K562 (cell line): ENCODE results near the gene PGM3. TPM values are rescaled to one million over a fixed set of nuclear protein-coding genes. Genes with fewer than 3 reads are reported as not detected.
A peak's percentile ranks its signal among the peaks of the same experiment; 100 is the strongest.

Experiments
- CEBPG ChIP-seq, 3 experiments: fragments of 200-800 bp in 1 of 3; sonication (Bioruptor generic) in 1 of 3; sonication (generic) in 1 of 3; formaldehyde crosslinking in 1 of 3; IDR thresholded peaks in 2 of 3; conservative IDR thresholded peaks in 1 of 3; 2 replicates each; pipeline versions ENCODE4 v1.6.1 to v1.8.0; 2016 to 2022; ENCODE audit warnings: missing compliant biosample characterization in 2 of 3, missing genetic modification characterization in 2 of 3, mild to moderate bottlenecking in 1 of 3, missing genetic modification reagents in 1 of 3
- GATAD2B ChIP-seq: fragments of 450-650 bp; IDR thresholded peaks from 2 replicates; pipeline ENCODE4 v1.6.1; 2017; ENCODE audit warnings: mild to moderate bottlenecking, borderline replicate concordance
- HDAC2 ChIP-seq: fragments of 450-650 bp; IDR thresholded peaks from 2 replicates; pipeline ENCODE4 v1.6.1; 2016; ENCODE audit warnings: mild to moderate bottlenecking
- HNRNPH1 ChIP-seq: fragments of 200-400 bp; formaldehyde crosslinking; optimal IDR thresholded peaks from 2 replicates; pipeline ENCODE3; 2017; ENCODE audit warnings: low read depth, mild to moderate bottlenecking, low read length, moderate library complexity
- KDM5B ChIP-seq: fragments of 200-600 bp; sonication (generic); IDR thresholded peaks from 2 replicates; pipeline ENCODE4 v1.6.1; 2012; ENCODE audit warnings: low read depth, mild to moderate bottlenecking, moderate library complexity, low read length, control low read depth, inconsistent platforms; ENCODE audit not compliant: insufficient replicate concordance
- MBD2 ChIP-seq: sonication (generic); IDR thresholded peaks from 2 replicates; pipeline ENCODE4 v1.6.1; 2016; ENCODE audit warnings: low read depth, borderline replicate concordance
- MTA2 ChIP-seq: fragments of 450-650 bp; IDR thresholded peaks from 2 replicates; pipeline ENCODE4 v1.6.1; 2016; ENCODE audit warnings: low read depth
- NFIX ChIP-seq: fragments of 250-450 bp; sonication (Bioruptor Pico); IDR thresholded peaks from 2 replicates; pipeline ENCODE4 v1.4.0; 2020; ENCODE audit warnings: low read depth, mild to moderate bottlenecking, moderate library complexity
- SIN3B ChIP-seq: fragments of 450-650 bp; IDR thresholded peaks from 2 replicates; pipeline ENCODE4 v1.6.1; 2017; ENCODE audit warnings: low read depth, mild to moderate bottlenecking, moderate library complexity
- SMAD4 ChIP-seq: fragments of 250-450 bp; sonication (Bioruptor Pico); conservative IDR thresholded peaks from 2 replicates; pipeline ENCODE4 v1.8.0; 2021; ENCODE audit warnings: inconsistent platforms, mild to moderate bottlenecking, moderate library complexity
- WHSC1 ChIP-seq: IDR thresholded peaks from one replicate; pipeline ENCODE4 v1.6.1; 2012; ENCODE audit warnings: low read length, control low read depth, inconsistent platforms
- ZBTB7A ChIP-seq: IDR thresholded peaks from 2 replicates; pipeline ENCODE4 v1.6.1; 2011; ENCODE audit warnings: low read depth, mild to moderate bottlenecking, low read length, moderate library complexity, borderline replicate concordance; ENCODE audit not compliant: control insufficient read depth
- polyA plus RNA-seq, 8 experiments: library from polyadenylated mRNA; depleted of rRNA in 4 of 8; stranded (reverse) in 5 of 8; unstranded in 3 of 8; fragments of >200 nt; fragmentation: Nextera tagmentation in 2 of 8; fragmentation: Illumina TruSeq in 1 of 8; extraction: Ambion mirVana in 2 of 8; extraction: Trizol in 1 of 8; gene quantifications; 2 replicates each; pipeline versions ENCODE4 v1.2.1 to v1.2.3, GENCODE V29; 2011 to 2014; ENCODE audit warnings: inconsistent platforms in 1 of 8, missing spikeins in 1 of 8
- total RNA-seq, 7 experiments: library from RNA; depleted of rRNA in 6 of 7; stranded (reverse); fragments of >200 nt in 6 of 7; fragmentation: Illumina TruSeq in 2 of 7; extraction: Trizol in 2 of 7; gene quantifications; 2 replicates each; pipeline versions ENCODE4 v1.2.1 to v1.2.3, GENCODE V29; 2011 to 2021; ENCODE audit warnings: low replicate concordance in 1 of 7
- TF ChIP-seq, protein P1 (sequence below), 3 experiments: fragments of 200-800 bp in 1 of 3; fragments of 250-450 bp in 1 of 3; fragments of 450-650 bp in 1 of 3; sonication (Bioruptor Pico) in 1 of 3; sonication (Bioruptor generic) in 1 of 3; formaldehyde crosslinking in 1 of 3; IDR thresholded peaks; 2 replicates each; pipeline versions ENCODE4 v1.6.1 to v1.8.0; 2016 to 2022; ENCODE audit warnings: mild to moderate bottlenecking in 2 of 3, missing genetic modification characterization in 2 of 3, missing compliant biosample characterization in 1 of 3, moderate library complexity in 1 of 3
- TF ChIP-seq, protein P2 (sequence below): sonication (generic); formaldehyde crosslinking; IDR thresholded peaks from 2 replicates; pipeline ENCODE4 v1.8.1; 2022; ENCODE audit warnings: missing genetic modification reagents
- TF ChIP-seq, protein P3 (sequence below), 2 experiments: fragments of 150-350 bp in 1 of 2; IDR thresholded peaks; 2 replicates each; pipeline ENCODE4 v1.6.1; 2012 to 2016; ENCODE audit warnings: low read depth in 2 of 2, low read length in 2 of 2, mild to moderate bottlenecking in 1 of 2, moderate library complexity in 1 of 2
- TF ChIP-seq, protein P4 (sequence below): fragments of 250-450 bp; sonication (Bioruptor Pico); IDR thresholded peaks from 2 replicates; pipeline ENCODE4 v1.6.1; 2021; ENCODE audit warnings: mild to moderate bottlenecking

PGM3 gene
- total and polyA plus RNA-seq, 9 of the 15 experiments (the other 6 are each of a cell fraction or from before 2014, with no cell fraction given), result 19.1 to 107 (median 50.5) TPM

DNA sequence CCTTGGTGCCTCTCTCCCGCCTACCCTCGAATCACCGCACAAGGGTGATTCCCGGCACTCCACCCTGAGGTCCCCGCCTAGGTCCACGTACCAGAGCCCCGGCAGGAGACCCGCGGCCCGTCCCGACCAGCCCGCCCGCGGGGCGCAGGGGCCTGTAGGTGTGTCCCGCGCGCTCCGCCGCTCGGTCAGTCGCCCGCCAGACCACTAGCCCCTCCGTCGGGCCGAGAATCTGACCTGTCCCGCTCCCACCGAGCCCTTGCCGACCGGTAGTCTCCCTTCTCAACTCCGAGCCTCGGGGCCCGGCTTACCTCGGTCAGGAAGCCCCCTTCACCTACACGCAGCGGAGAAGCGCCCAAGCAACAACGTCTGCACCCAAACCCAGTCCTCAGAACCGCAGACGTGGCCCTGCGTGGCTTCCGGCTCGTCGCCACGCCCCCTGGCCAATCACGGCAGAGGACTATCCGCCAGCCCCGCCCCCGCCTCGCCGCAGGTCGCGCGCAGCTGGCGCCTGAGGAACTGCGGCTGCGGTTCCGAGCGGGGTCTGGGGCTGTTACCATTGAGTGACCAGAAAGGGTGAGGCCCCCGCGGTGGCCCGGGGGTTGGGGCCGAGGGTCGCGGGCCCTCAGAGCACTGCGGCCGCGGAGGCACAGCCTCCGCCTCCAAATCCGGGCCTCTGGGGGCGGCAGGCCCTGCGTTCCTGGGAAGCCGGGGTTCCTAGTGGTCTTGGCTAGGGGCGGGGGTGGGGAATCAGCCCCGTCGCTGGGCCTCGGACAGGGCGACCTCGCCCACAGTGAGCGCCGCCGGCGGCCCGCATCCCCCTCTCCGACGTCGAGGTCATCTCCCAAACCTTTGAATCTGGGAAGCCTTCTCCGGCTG lies at the start of gene PGM3, which contains the start of gene RWDD2A (continued):
- TF ChIP-seq, protein P1, sequence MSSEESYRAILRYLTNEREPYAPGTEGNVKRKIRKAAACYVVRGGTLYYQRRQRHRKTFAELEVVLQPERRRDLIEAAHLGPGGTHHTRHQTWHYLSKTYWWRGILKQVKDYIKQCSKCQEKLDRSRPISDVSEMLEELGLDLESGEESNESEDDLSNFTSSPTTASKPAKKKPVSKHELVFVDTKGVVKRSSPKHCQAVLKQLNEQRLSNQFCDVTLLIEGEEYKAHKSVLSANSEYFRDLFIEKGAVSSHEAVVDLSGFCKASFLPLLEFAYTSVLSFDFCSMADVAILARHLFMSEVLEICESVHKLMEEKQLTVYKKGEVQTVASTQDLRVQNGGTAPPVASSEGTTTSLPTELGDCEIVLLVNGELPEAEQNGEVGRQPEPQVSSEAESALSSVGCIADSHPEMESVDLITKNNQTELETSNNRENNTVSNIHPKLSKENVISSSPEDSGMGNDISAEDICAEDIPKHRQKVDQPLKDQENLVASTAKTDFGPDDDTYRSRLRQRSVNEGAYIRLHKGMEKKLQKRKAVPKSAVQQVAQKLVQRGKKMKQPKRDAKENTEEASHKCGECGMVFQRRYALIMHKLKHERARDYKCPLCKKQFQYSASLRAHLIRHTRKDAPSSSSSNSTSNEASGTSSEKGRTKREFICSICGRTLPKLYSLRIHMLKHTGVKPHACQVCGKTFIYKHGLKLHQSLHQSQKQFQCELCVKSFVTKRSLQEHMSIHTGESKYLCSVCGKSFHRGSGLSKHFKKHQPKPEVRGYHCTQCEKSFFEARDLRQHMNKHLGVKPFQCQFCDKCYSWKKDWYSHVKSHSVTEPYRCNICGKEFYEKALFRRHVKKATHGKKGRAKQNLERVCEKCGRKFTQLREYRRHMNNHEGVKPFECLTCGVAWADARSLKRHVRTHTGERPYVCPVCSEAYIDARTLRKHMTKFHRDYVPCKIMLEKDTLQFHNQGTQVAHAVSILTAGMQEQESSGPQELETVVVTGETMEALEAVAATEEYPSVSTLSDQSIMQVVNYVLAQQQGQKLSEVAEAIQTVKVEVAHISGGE (CRISPR knock-in tag; IDR thresholded peaks at IDR 0.05), result no peak
- TF ChIP-seq MBD2 (no peak), HNRNPH1 (no peak), NFIX (CRISPR knock-in tag) (no peak), KDM5B (peak; percentile 93), WHSC1 (no peak), ZBTB7A (peak; percentile 84), SIN3B (no peak), MTA2 (no peak), CEBPG (CRISPR knock-in tag; IDR thresholded peaks at IDR 0.05) (no peak), CEBPG (tag; conservative IDR thresholded peaks at IDR 0.05 in 1 of 2, IDR thresholded peaks at IDR 0.05 in 1 of 2) (no peak), HDAC2 (no peak; the same call in 1 of the 2 replicates), SMAD4 (CRISPR knock-in tag) (peak; percentile 67; the same call in 1 of the 2 replicates), GATAD2B (no peak)
- TF ChIP-seq, protein P2, sequence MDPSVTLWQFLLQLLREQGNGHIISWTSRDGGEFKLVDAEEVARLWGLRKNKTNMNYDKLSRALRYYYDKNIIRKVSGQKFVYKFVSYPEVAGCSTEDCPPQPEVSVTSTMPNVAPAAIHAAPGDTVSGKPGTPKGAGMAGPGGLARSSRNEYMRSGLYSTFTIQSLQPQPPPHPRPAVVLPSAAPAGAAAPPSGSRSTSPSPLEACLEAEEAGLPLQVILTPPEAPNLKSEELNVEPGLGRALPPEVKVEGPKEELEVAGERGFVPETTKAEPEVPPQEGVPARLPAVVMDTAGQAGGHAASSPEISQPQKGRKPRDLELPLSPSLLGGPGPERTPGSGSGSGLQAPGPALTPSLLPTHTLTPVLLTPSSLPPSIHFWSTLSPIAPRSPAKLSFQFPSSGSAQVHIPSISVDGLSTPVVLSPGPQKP (CRISPR knock-in tag), result no peak
- TF ChIP-seq, protein P3, sequence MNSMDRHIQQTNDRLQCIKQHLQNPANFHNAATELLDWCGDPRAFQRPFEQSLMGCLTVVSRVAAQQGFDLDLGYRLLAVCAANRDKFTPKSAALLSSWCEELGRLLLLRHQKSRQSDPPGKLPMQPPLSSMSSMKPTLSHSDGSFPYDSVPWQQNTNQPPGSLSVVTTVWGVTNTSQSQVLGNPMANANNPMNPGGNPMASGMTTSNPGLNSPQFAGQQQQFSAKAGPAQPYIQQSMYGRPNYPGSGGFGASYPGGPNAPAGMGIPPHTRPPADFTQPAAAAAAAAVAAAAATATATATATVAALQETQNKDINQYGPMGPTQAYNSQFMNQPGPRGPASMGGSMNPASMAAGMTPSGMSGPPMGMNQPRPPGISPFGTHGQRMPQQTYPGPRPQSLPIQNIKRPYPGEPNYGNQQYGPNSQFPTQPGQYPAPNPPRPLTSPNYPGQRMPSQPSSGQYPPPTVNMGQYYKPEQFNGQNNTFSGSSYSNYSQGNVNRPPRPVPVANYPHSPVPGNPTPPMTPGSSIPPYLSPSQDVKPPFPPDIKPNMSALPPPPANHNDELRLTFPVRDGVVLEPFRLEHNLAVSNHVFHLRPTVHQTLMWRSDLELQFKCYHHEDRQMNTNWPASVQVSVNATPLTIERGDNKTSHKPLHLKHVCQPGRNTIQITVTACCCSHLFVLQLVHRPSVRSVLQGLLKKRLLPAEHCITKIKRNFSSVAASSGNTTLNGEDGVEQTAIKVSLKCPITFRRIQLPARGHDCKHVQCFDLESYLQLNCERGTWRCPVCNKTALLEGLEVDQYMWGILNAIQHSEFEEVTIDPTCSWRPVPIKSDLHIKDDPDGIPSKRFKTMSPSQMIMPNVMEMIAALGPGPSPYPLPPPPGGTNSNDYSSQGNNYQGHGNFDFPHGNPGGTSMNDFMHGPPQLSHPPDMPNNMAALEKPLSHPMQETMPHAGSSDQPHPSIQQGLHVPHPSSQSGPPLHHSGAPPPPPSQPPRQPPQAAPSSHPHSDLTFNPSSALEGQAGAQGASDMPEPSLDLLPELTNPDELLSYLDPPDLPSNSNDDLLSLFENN (IDR thresholded peaks at IDR 0.05; ENCODE audit: low read depth in 2 of 2, low read length in 2 of 2), result peak in 1 of 2 experiments; percentile 36; a peak in 1 of 4 replicates
- TF ChIP-seq, protein P4, sequence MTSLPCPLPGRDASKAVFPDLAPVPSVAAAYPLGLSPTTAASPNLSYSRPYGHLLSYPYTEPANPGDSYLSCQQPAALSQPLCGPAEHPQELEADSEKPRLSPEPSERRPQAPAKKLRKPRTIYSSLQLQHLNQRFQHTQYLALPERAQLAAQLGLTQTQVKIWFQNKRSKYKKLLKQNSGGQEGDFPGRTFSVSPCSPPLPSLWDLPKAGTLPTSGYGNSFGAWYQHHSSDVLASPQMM (CRISPR knock-in tag), result no peak
